Left lung (tissue), 10 donors: Measurements from ENCODE around the gene PEF1. TPM values are rescaled to one million over a fixed set of nuclear protein-coding genes. Genes with fewer than 3 reads are reported as not detected.

Experiments used
- ATAC-seq: fragments of 200-7000 bp; cut with Tn5 transposase; one replicate; pipeline ENCODE4 v1.9.1; 2020; ENCODE audit warnings: moderate library complexity
- DNase-seq, 4 donors: peaks; one replicate each; pipeline ENCODE4 v3.0.0-alpha.2; 2013 to 2020
- H3K27ac ChIP-seq, 2 donors: fragments of 200-600 bp; sonication (generic) in 1 of 2; one replicate each; pipeline versions ENCODE4 v1.5.0 to v1.8.0; 2020 to 2021
- H3K27me3 ChIP-seq, 2 donors: fragments of 200-600 bp; sonication (generic) in 1 of 2; one replicate each; pipeline versions ENCODE4 v1.5.0 to v1.8.0; 2020 to 2021
- H3K36me3 ChIP-seq, 2 donors: fragments of 200-600 bp; sonication (generic) in 1 of 2; one replicate each; pipeline versions ENCODE4 v1.5.0 to v1.8.0; 2020 to 2021
- H3K4me1 ChIP-seq, 2 donors: fragments of 200-600 bp; one replicate each; pipeline ENCODE4 v1.8.0; 2021
- H3K4me3 ChIP-seq, 2 donors: fragments of 200-600 bp; sonication (generic) in 1 of 2; one replicate each; pipeline versions ENCODE4 v1.5.0 to v1.8.0; 2020 to 2021; ENCODE audit warnings: mild to moderate bottlenecking in 1 of 2
- H3K9me3 ChIP-seq, 2 donors: fragments of 200-600 bp; sonication (generic) in 1 of 2; one replicate each; pipeline versions ENCODE4 v1.5.0 to v1.8.0; 2020 to 2021
- CTCF ChIP-seq, 2 donors: fragments of 200-600 bp; sonication (generic) in 1 of 2; IDR thresholded peaks; one replicate each; pipeline versions ENCODE4 v1.5.0 to v1.8.0; 2021; ENCODE audit warnings: antibody characterized with exemption in 2 of 2
- intact Hi-C, 2 donors: fragments of 100-400 bp; cut with DNase I; formaldehyde crosslinking; loops; one replicate each; pipeline versions ENCODE4 v1.11.2 to v1.14.2; 2022
- polyA plus RNA-seq, 6 donors: library from polyadenylated mRNA; unstranded; fragments of 120-200 nt; gene quantifications; one replicate each; pipeline ENCODE4 v1.2.1, GENCODE V29; 2013; ENCODE audit not compliant: insufficient read length in 6 of 6
- total RNA-seq, 2 donors: library from RNA; stranded (reverse); fragmentation: NEBNext Ultra II Directional; extraction: Animal tissue kit (Norgen Biotek cat#: 25700); gene quantifications; one replicate each; pipeline ENCODE4 v1.2.1, GENCODE V29; 2021
- donor health status: DM: no; HTN: yes; CAD: no.
- donor health status: DM: no; HTN: no; CAD: no.

The PEF1 gene
- total and polyA plus RNA-seq, 8 donors, result 55.4 to 75.8 (median 64.3) TPM

GRCh38 chr1:31685795-31686194 lies 41.1 kb upstream of the PEF1 start:
- Histone ChIP-seq H3K27ac (no peak overlapping the region), H3K4me3 (no peak overlapping the region), H3K36me3 (no peaks in the 10 kb centered on the region), H3K4me1 (no peaks in the 10 kb centered on the region), H3K9me3 (no peaks in the 10 kb centered on the region), H3K27me3 (peaks cover 0 to 29% of the 10 kb centered on the region in 2 donors)
- intact Hi-C loops, result no loop called here
- no peak for DNase-seq
- no peak for ATAC-seq
- no peak for TF ChIP-seq CTCF (IDR thresholded peaks at IDR 0.05)

GRCh38 chr1:31683997-31684396 lies 39.3 kb upstream of the PEF1 start:
- no peak overlapping the region for H3K27ac ChIP-seq
- no peaks in the 10 kb centered on the region for H3K4me1 ChIP-seq
- H3K4me3 ChIP-seq, result no peak overlapping the region
- H3K36me3 ChIP-seq, result no peaks in the 10 kb centered on the region
- H3K9me3 ChIP-seq, result no peaks in the 10 kb centered on the region
- intact Hi-C loops, result no loop called here
- peaks cover 0 to 25% of the 10 kb centered on the region in 2 donors for H3K27me3 ChIP-seq
- peak; percentile 77 for ATAC-seq
- peak in 1 of 2 donors; percentile 32 for TF ChIP-seq CTCF (IDR thresholded peaks at IDR 0.05)
- DNase-seq, result no peak

- no peak for DNase-seq
- ATAC-seq, result no peak
Measured at GRCh38 chr1:31681415-31681814, 36.7 kb upstream of the PEF1 start.

GRCh38 chr1:31679676-31680230 lies 35.1 kb upstream of the PEF1 start:
- no peak for ATAC-seq

More at GRCh38 chr1:31681415-31681814, 36.7 kb upstream of the PEF1 start:
- Histone ChIP-seq H3K27me3 (peaks cover 0 to 19% of the 10 kb centered on the region in 2 donors), H3K27ac (no peak overlapping the region), H3K9me3 (no peaks in the 10 kb centered on the region), H3K4me3 (no peak overlapping the region), H3K4me1 (no peaks in the 10 kb centered on the region), H3K36me3 (no peaks in the 10 kb centered on the region)
- no peak for TF ChIP-seq CTCF (IDR thresholded peaks at IDR 0.05)
- intact Hi-C loops, result no loop called here

GRCh38 chr1:31679091-31679490 lies 34.4 kb upstream of the PEF1 start:
- Histone ChIP-seq H3K4me1 (no peaks in the 10 kb centered on the region), H3K27ac (no peak overlapping the region), H3K27me3 (peaks cover 0 to 3% of the 10 kb centered on the region in 2 donors), H3K9me3 (no peaks in the 10 kb centered on the region), H3K4me3 (no peak overlapping the region), H3K36me3 (no peaks in the 10 kb centered on the region)
- intact Hi-C loops, result no loop called here
- DNase-seq (no peak), ATAC-seq (no peak)
- TF ChIP-seq CTCF (IDR thresholded peaks at IDR 0.05), result no peak

More at GRCh38 chr1:31679676-31680230, 35.1 kb upstream of the PEF1 start:
- no peak for DNase-seq
- intact Hi-C loops, result no loop called here
- Histone ChIP-seq H3K4me3 (no peak overlapping the region), H3K4me1 (no peaks in the 10 kb centered on the region), H3K27ac (no peak overlapping the region), H3K36me3 (no peaks in the 10 kb centered on the region), H3K27me3 (peaks cover 0 to 10% of the 10 kb centered on the region in 2 donors), H3K9me3 (no peaks in the 10 kb centered on the region)
- TF ChIP-seq CTCF (IDR thresholded peaks at IDR 0.05), result no peak
